Naive thymus-derived CD4-positive, alpha-beta T cell (primary cell): ENCODE results near the gene PHEX. TPM values are rescaled to one million over a fixed set of nuclear protein-coding genes. Genes with fewer than 3 reads are reported as not detected.

Experiments
- ATAC-seq: fragments of 150-1000 bp; cut with Tn5 transposase; 2 replicates; pipeline ENCODE4 v1.10.0; 2021; ENCODE audit warnings: mild to moderate bottlenecking, moderate library complexity
- CTCF ChIA-PET: fragments of 350-600 bp; sonication (Branson Sonifier 250); formaldehyde crosslinking; loops from one replicate; lab custom pipeline; 2021; ENCODE audit warnings: antibody characterized with exemption; lab: Charles Lee
- POLR2A ChIA-PET: fragments of 350-600 bp; sonication (Branson Sonifier 250); formaldehyde crosslinking; loops from one replicate; lab custom pipeline; 2021; ENCODE audit warnings: antibody characterized with exemption, inconsistent platforms; lab: Charles Lee
- DNase-seq, 9 donors: peaks; one replicate each; pipeline versions ENCODE4 v3.0.0 to v3.0.0-alpha.2; 2020 to 2022; ENCODE audit warnings: mixed read lengths in 1 of 9
- H3K27ac ChIP-seq: one replicate; pipeline ENCODE4 v1.7.0; 2013; ENCODE audit warnings: mild to moderate bottlenecking, low read depth, low read length, moderate library complexity
- H3K27me3 ChIP-seq, 2 donors: one replicate each; pipeline ENCODE4 v1.7.0; 2013; ENCODE audit warnings: low read length in 2 of 2, mild to moderate bottlenecking in 2 of 2, moderate library complexity in 2 of 2; ENCODE audit not compliant: control insufficient read depth in 2 of 2, insufficient read depth in 2 of 2
- H3K36me3 ChIP-seq, 3 experiments: 1 replicate in 2 of 3; 2 replicates in 1 of 3; pipeline ENCODE4 v1.7.0; 2013; ENCODE audit warnings: low read length in 3 of 3, mild to moderate bottlenecking in 3 of 3, moderate library complexity in 1 of 3; ENCODE audit not compliant: insufficient read depth in 3 of 3, control insufficient read depth in 2 of 3
- H3K4me1 ChIP-seq, 2 donors: one replicate each; pipeline ENCODE4 v1.7.0; 2013; ENCODE audit warnings: low read length in 2 of 2, mild to moderate bottlenecking in 2 of 2, moderate library complexity in 1 of 2; ENCODE audit not compliant: control insufficient read depth in 2 of 2, insufficient read depth in 2 of 2
- H3K4me3 ChIP-seq: 2 replicates; pipeline ENCODE4 v1.7.0; 2013; ENCODE audit warnings: mild to moderate bottlenecking, low read length
- H3K9me3 ChIP-seq, 3 experiments: 1 replicate in 2 of 3; 2 replicates in 1 of 3; pipeline ENCODE4 v1.7.0; 2013; ENCODE audit warnings: low read length in 3 of 3; ENCODE audit not compliant: control insufficient read depth in 2 of 3
- H3K27ac Mint-ChIP-seq, 9 donors: one replicate each; pipeline ENCODE4 v1.8.0; 2020 to 2022; ENCODE audit warnings: mixed read lengths in 9 of 9, mild to moderate bottlenecking in 8 of 9, moderate library complexity in 5 of 9, inconsistent platforms in 2 of 9
- H3K27me3 Mint-ChIP-seq, 5 donors: one replicate each; pipeline ENCODE4 v1.8.0; 2021 to 2022; ENCODE audit warnings: mixed read lengths in 5 of 5, mild to moderate bottlenecking in 1 of 5
- H3K36me3 Mint-ChIP-seq, 5 donors: one replicate each; pipeline ENCODE4 v1.8.0; 2020 to 2022; ENCODE audit warnings: mixed read lengths in 5 of 5, mild to moderate bottlenecking in 3 of 5, inconsistent platforms in 1 of 5
- H3K4me1 Mint-ChIP-seq, 7 donors: one replicate each; pipeline ENCODE4 v1.8.0; 2020 to 2022; ENCODE audit warnings: mixed read lengths in 7 of 7, mild to moderate bottlenecking in 3 of 7, inconsistent platforms in 1 of 7
- H3K4me3 Mint-ChIP-seq, 10 donors: one replicate each; pipeline ENCODE4 v1.8.0; 2020 to 2022; ENCODE audit warnings: mild to moderate bottlenecking in 10 of 10, mixed read lengths in 10 of 10, moderate library complexity in 6 of 10, inconsistent platforms in 2 of 10
- H3K9me3 Mint-ChIP-seq, 11 donors: one replicate each; pipeline ENCODE4 v1.8.0; 2020 to 2022; ENCODE audit warnings: mixed read lengths in 11 of 11, mild to moderate bottlenecking in 4 of 11, inconsistent platforms in 1 of 11, moderate library complexity in 1 of 11
- intact Hi-C, 2 donors: fragments of 100-400 bp; cut with micrococcal nuclease; formaldehyde crosslinking; loops; one replicate each; pipeline ENCODE4 v1.15.1; 2023
- polyA plus RNA-seq, 2 donors: library from polyadenylated mRNA; unstranded; fragments of 300-500 nt; fragmentation: Illumina TruSeq; gene quantifications; one replicate each; pipeline ENCODE4 v1.2.3, GENCODE V29; 2021
- total RNA-seq, 6 experiments: library from RNA in 5 of 6; stranded (reverse) in 5 of 6; gene quantifications; 1 replicate in 5 of 6; 2 replicates in 1 of 6; pipeline ENCODE4 v1.2.3 and lab custom pipeline; 2021 to 2026

The PHEX gene
- total and polyA plus RNA-seq, 7 experiments from 2014 or later = 0.08 to 0.32 (median 0.12) TPM; not detected in 2

- H3K4me3 Mint-ChIP-seq = no peak overlapping the region
- CTCF ChIA-PET = no interaction called here
- intact Hi-C loops = no loop called here
- no peaks in the 10 kb centered on the region for H3K4me1 Mint-ChIP-seq
- no peaks in the 10 kb centered on the region for H3K36me3 Mint-ChIP-seq
- Histone ChIP-seq H3K36me3 (no peaks in the 10 kb centered on the region), H3K4me1 (no peaks in the 10 kb centered on the region), H3K27ac (no peak overlapping the region), H3K4me3 (no peak overlapping the region), H3K9me3 (no peaks in the 10 kb centered on the region), H3K27me3 (no peaks in the 10 kb centered on the region)
- ATAC-seq = no peak
- POLR2A ChIA-PET = no interaction called here
- no peak for DNase-seq
- H3K27ac Mint-ChIP-seq = no peak overlapping the region
- no peaks in the 10 kb centered on the region for H3K27me3 Mint-ChIP-seq
- no peaks in the 10 kb centered on the region for H3K9me3 Mint-ChIP-seq
Measured at GRCh38 chrX:22122510-22122909, 90.4 kb downstream of the PHEX start.

GRCh38 chrX:22124098-22124497, 92.0 kb downstream of the PHEX start:
- H3K36me3 ChIP-seq = no peaks in the 10 kb centered on the region
- CTCF ChIA-PET = no interaction called here
- intact Hi-C loops = no loop called here
- Mint-ChIP-seq H3K9me3 (no peaks in the 10 kb centered on the region), H3K36me3 (no peaks in the 10 kb centered on the region), H3K27me3 (no peaks in the 10 kb centered on the region), H3K4me3 (no peak overlapping the region), H3K4me1 (no peaks in the 10 kb centered on the region), H3K27ac (peak overlapping the region in 1 of 9 donors; percentile 32)
- H3K27ac ChIP-seq = no peak overlapping the region
- no peak for ATAC-seq
- POLR2A ChIA-PET = no interaction called here
- DNase-seq = no peak
- no peak overlapping the region for H3K4me3 ChIP-seq
- H3K4me1 ChIP-seq = no peaks in the 10 kb centered on the region
- no peaks in the 10 kb centered on the region for H3K27me3 ChIP-seq
- no peaks in the 10 kb centered on the region for H3K9me3 ChIP-seq

GRCh38 chrX:22125481-22125880, 93.4 kb downstream of the PHEX start:
- DNase-seq (no peak), ATAC-seq (no peak)
- Histone ChIP-seq H3K36me3 (no peaks in the 10 kb centered on the region), H3K27me3 (no peaks in the 10 kb centered on the region), H3K9me3 (no peaks in the 10 kb centered on the region), H3K4me1 (no peaks in the 10 kb centered on the region), H3K4me3 (no peak overlapping the region), H3K27ac (no peak overlapping the region)
- POLR2A ChIA-PET = interaction anchor here (0.6 kb wide), 1 partner anchor 720 kb away, joined by 4 read pairs; no protein-coding TSS in a partner anchor
- intact Hi-C loops = no loop called here
- Mint-ChIP-seq H3K27ac (no peak overlapping the region), H3K9me3 (no peaks in the 10 kb centered on the region), H3K4me1 (no peaks in the 10 kb centered on the region), H3K36me3 (no peaks in the 10 kb centered on the region), H3K27me3 (peaks cover 0 to 5% (median 0%) of the 10 kb centered on the region in 5 donors), H3K4me3 (no peak overlapping the region)
- CTCF ChIA-PET = no interaction called here

- H3K27me3 ChIP-seq = no peaks in the 10 kb centered on the region
- Mint-ChIP-seq H3K9me3 (no peaks in the 10 kb centered on the region), H3K27ac (no peak overlapping the region), H3K4me1 (no peaks in the 10 kb centered on the region), H3K36me3 (no peaks in the 10 kb centered on the region), H3K4me3 (no peak overlapping the region), H3K27me3 (peaks cover 0 to 5% (median 0%) of the 10 kb centered on the region in 5 donors)
- DNase-seq (no peak), ATAC-seq (no peak)
- H3K9me3 ChIP-seq = no peaks in the 10 kb centered on the region
- intact Hi-C loops = no loop called here
- no peaks in the 10 kb centered on the region for H3K36me3 ChIP-seq
- no peak overlapping the region for H3K4me3 ChIP-seq
- no peak overlapping the region for H3K27ac ChIP-seq
- ChIA-PET CTCF (no interaction called here), POLR2A (no interaction called here)
- no peaks in the 10 kb centered on the region for H3K4me1 ChIP-seq
Measured at GRCh38 chrX:22126327-22126726, 94.2 kb downstream of the PHEX start.

- no peaks in the 10 kb centered on the region for H3K27me3 ChIP-seq
Measured at GRCh38 chrX:22128961-22129360, 96.8 kb downstream of the PHEX start.

GRCh38 chrX:22134681-22135080, 102.6 kb downstream of the PHEX start:
- H3K27ac Mint-ChIP-seq = no peak overlapping the region
- intact Hi-C loops = no loop called here

More at GRCh38 chrX:22128961-22129360, 96.8 kb downstream of the PHEX start:
- Mint-ChIP-seq H3K4me3 (no peak overlapping the region), H3K36me3 (no peaks in the 10 kb centered on the region), H3K27me3 (peaks cover 0 to 5% (median 0%) of the 10 kb centered on the region in 5 donors), H3K27ac (no peak overlapping the region), H3K4me1 (no peaks in the 10 kb centered on the region), H3K9me3 (no peaks in the 10 kb centered on the region)
- H3K4me3 ChIP-seq = no peak overlapping the region
- no peaks in the 10 kb centered on the region for H3K9me3 ChIP-seq
- intact Hi-C loops = no loop called here
- H3K36me3 ChIP-seq = no peaks in the 10 kb centered on the region
- no peak for ATAC-seq
- ChIA-PET POLR2A (no interaction called here), CTCF (no interaction called here)
- no peaks in the 10 kb centered on the region for H3K4me1 ChIP-seq
- no peak overlapping the region for H3K27ac ChIP-seq
- DNase-seq = no peak

GRCh38 chrX:22135171-22135711, 103.1 kb downstream of the PHEX start:
- peak overlapping the region in 1 of 9 donors; percentile 82 for H3K27ac Mint-ChIP-seq
- H3K9me3 ChIP-seq = no peaks in the 10 kb centered on the region
- intact Hi-C loops = no loop called here
- H3K4me3 ChIP-seq = no peak overlapping the region
- no peaks in the 10 kb centered on the region for H3K27me3 ChIP-seq
- peaks cover 0 to 4% (median 0%) of the 10 kb centered on the region in 5 donors for H3K27me3 Mint-ChIP-seq
- ChIA-PET POLR2A (no interaction called here), CTCF (interaction anchor here (0.7 to 1.2 kb wide), 2 partner anchors 34 to 150 kb away, joined by 4 read pairs; no protein-coding TSS in a partner anchor)
- H3K4me1 Mint-ChIP-seq = peaks cover 0 to 11% (median 6%) of the 10 kb centered on the region in 7 donors
- H3K27ac ChIP-seq = no peak overlapping the region
- DNase-seq = no peak
- no peak overlapping the region for H3K4me3 Mint-ChIP-seq
- no peaks in the 10 kb centered on the region for H3K36me3 ChIP-seq
- H3K4me1 ChIP-seq = no peaks in the 10 kb centered on the region
- H3K9me3 Mint-ChIP-seq = no peaks in the 10 kb centered on the region
- ATAC-seq = no peak
- H3K36me3 Mint-ChIP-seq = no peaks in the 10 kb centered on the region

More at GRCh38 chrX:22134681-22135080, 102.6 kb downstream of the PHEX start:
- H3K27me3 ChIP-seq = no peaks in the 10 kb centered on the region
- H3K4me1 ChIP-seq = no peaks in the 10 kb centered on the region
- DNase-seq (no peak), ATAC-seq (no peak)
- ChIA-PET CTCF (no interaction called here), POLR2A (no interaction called here)
- H3K36me3 ChIP-seq = no peaks in the 10 kb centered on the region
- H3K4me3 ChIP-seq = no peak overlapping the region
- Mint-ChIP-seq H3K4me1 (peaks cover 0 to 11% (median 6%) of the 10 kb centered on the region in 7 donors), H3K4me3 (no peak overlapping the region), H3K9me3 (no peaks in the 10 kb centered on the region), H3K27me3 (peaks cover 0 to 4% (median 0%) of the 10 kb centered on the region in 5 donors), H3K36me3 (no peaks in the 10 kb centered on the region)
- no peak overlapping the region for H3K27ac ChIP-seq
- H3K9me3 ChIP-seq = no peaks in the 10 kb centered on the region
